WTC11 (cell line): ENCODE results near the gene DHRS1.

Experiments used
- ATF3 ChIP-seq: sonication (generic); formaldehyde crosslinking; conservative IDR thresholded peaks from 2 replicates; pipeline ENCODE4 v1.8.1; 2022; ENCODE audit warnings: mild to moderate bottlenecking, missing genetic modification reagents
- CTCF ChIP-seq: fragments of 200-600 bp; IDR thresholded peaks from 2 replicates; pipeline ENCODE4 v1.8.0; 2022; ENCODE audit warnings: antibody characterized with exemption
- ELF4 ChIP-seq: sonication (generic); formaldehyde crosslinking; IDR thresholded peaks from 2 replicates; pipeline ENCODE4 v1.8.1; 2022; ENCODE audit warnings: low read depth, mild to moderate bottlenecking, moderate library complexity, missing genetic modification reagents
- ESRRA ChIP-seq: sonication (generic); formaldehyde crosslinking; IDR thresholded peaks from 2 replicates; pipeline ENCODE4 v1.8.1; 2022; ENCODE audit warnings: mild to moderate bottlenecking, missing genetic modification reagents, borderline replicate concordance
- GABPB1 ChIP-seq: sonication (generic); formaldehyde crosslinking; IDR thresholded peaks from 2 replicates; pipeline ENCODE4 v1.8.1; 2023; ENCODE audit warnings: mild to moderate bottlenecking, missing genetic modification reagents
- JUN ChIP-seq: sonication (generic); formaldehyde crosslinking; IDR thresholded peaks from 2 replicates; pipeline ENCODE4 v1.8.0; 2023; ENCODE audit warnings: mild to moderate bottlenecking, missing genetic modification reagents
- NR3C1 ChIP-seq: sonication (generic); formaldehyde crosslinking; conservative IDR thresholded peaks from 2 replicates; pipeline ENCODE4 v1.8.1; 2023; ENCODE audit warnings: low read depth, mild to moderate bottlenecking, missing genetic modification reagents
- RELA ChIP-seq: sonication (generic); formaldehyde crosslinking; IDR thresholded peaks from 2 replicates; pipeline ENCODE4 v1.8.1; 2022; ENCODE audit warnings: missing genetic modification reagents, mild to moderate bottlenecking, borderline replicate concordance
- RORB ChIP-seq: fragments of 250-450 bp; sonication (Bioruptor Pico); IDR thresholded peaks from 2 replicates; pipeline ENCODE4 v1.9.0; 2021; ENCODE audit warnings: mild to moderate bottlenecking
- ZNF138 ChIP-seq: sonication (generic); formaldehyde crosslinking; conservative IDR thresholded peaks from 2 replicates; pipeline ENCODE4 v1.8.1; 2022; ENCODE audit warnings: mild to moderate bottlenecking, moderate library complexity, missing genetic modification reagents
- TF ChIP-seq, protein P1 (sequence below): fragments of 250-450 bp; sonication (Bioruptor Pico); IDR thresholded peaks from 2 replicates; pipeline ENCODE4 v1.8.0; 2021; ENCODE audit warnings: mild to moderate bottlenecking
- TF ChIP-seq, protein P2 (sequence below): fragments of 250-450 bp; sonication (Bioruptor Pico); IDR thresholded peaks from 2 replicates; pipeline ENCODE4 v2.1.2; 2022; ENCODE audit warnings: mild to moderate bottlenecking, moderate library complexity

DNA sequence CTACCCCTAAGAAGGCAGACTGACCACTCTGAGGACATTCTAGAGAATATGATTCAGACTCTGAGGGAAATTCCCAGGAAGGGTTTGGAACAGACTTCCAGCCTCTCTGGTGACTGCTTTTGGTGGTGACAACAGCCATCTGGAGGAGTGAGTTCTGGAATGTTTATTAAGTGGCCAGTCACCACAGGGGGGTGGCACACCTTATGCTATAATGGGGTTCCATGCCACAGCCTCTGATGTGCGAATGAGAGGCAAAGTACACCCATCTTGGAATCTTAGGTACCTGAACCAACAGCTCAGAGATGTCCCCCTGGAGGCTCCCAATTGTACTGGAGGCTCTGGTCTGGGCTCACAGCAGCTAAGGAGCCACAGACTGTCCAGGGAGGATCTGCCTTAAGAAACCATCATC lies 47.7 kb downstream of the DHRS1 start:
- TF ChIP-seq GABPB1 (CRISPR knock-in tag): no peak
- TF ChIP-seq ELF4 (CRISPR knock-in tag): no peak
- TF ChIP-seq CTCF: no peak
- no peak for TF ChIP-seq RELA (CRISPR knock-in tag)
- no peak for TF ChIP-seq RORB (CRISPR knock-in tag)
- no peak for TF ChIP-seq ESRRA (CRISPR knock-in tag)
- no peak for TF ChIP-seq JUN (CRISPR knock-in tag)
- TF ChIP-seq NR3C1 (CRISPR knock-in tag): no peak
- TF ChIP-seq, protein P1, sequence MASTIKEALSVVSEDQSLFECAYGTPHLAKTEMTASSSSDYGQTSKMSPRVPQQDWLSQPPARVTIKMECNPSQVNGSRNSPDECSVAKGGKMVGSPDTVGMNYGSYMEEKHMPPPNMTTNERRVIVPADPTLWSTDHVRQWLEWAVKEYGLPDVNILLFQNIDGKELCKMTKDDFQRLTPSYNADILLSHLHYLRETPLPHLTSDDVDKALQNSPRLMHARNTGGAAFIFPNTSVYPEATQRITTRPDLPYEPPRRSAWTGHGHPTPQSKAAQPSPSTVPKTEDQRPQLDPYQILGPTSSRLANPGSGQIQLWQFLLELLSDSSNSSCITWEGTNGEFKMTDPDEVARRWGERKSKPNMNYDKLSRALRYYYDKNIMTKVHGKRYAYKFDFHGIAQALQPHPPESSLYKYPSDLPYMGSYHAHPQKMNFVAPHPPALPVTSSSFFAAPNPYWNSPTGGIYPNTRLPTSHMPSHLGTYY: no peak
- TF ChIP-seq ZNF138: no peak
- no peak for TF ChIP-seq ATF3 (CRISPR knock-in tag)
- TF ChIP-seq, protein P2, sequence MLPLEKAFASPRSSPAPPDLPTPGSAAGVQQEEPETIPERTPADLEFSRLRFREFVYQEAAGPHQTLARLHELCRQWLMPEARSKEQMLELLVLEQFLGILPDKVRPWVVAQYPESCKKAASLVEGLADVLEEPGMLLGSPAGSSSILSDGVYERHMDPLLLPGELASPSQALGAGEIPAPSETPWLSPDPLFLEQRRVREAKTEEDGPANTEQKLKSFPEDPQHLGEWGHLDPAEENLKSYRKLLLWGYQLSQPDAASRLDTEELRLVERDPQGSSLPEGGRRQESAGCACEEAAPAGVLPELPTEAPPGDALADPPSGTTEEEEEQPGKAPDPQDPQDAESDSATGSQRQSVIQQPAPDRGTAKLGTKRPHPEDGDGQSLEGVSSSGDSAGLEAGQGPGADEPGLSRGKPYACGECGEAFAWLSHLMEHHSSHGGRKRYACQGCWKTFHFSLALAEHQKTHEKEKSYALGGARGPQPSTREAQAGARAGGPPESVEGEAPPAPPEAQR (CRISPR knock-in tag): no peak
